CD4-positive, alpha-beta T cell (primary cell): ENCODE results near the gene HMCN2. TPM values are rescaled to one million over a fixed set of nuclear protein-coding genes. Genes with fewer than 3 reads are reported as not detected.

Experiments used
- ATAC-seq: fragments of 200-7000 bp; cut with Tn5 transposase; one replicate; pipeline ENCODE4 v1.10.0; 2022; ENCODE audit warnings: mild to moderate bottlenecking; ENCODE audit not compliant: poor library complexity
- CTCF ChIA-PET: fragments of 350-600 bp; sonication (Branson Sonifier 250); formaldehyde crosslinking; loops from one replicate; lab custom pipeline; 2021; ENCODE audit warnings: antibody characterized with exemption, inconsistent platforms; lab: Charles Lee
- POLR2A ChIA-PET: fragments of 350-600 bp; sonication (Branson Sonifier 250); formaldehyde crosslinking; loops from one replicate; lab custom pipeline; 2021; ENCODE audit warnings: antibody characterized with exemption, inconsistent platforms; lab: Charles Lee
- DNase-seq, 14 experiments: peaks; one replicate each; pipeline ENCODE4 v3.0.0-alpha.2; 2013 to 2020; ENCODE audit warnings: mixed read lengths in 2 of 14
- H3K27ac ChIP-seq, 2 donors: one replicate each; pipeline versions ENCODE4 v1.5.1 to v1.7.0; 2013; ENCODE audit warnings: low read length in 2 of 2, low read depth in 1 of 2, mild to moderate bottlenecking in 1 of 2
- H3K27me3 ChIP-seq, 2 experiments: 1 replicate in 1 of 2; 2 replicates in 1 of 2; pipeline versions ENCODE4 v1.6.1 to v1.7.0; 2013; ENCODE audit warnings: low read length in 2 of 2, control low read depth in 1 of 2, mild to moderate bottlenecking in 1 of 2, moderate library complexity in 1 of 2; ENCODE audit not compliant: insufficient read depth in 2 of 2, control insufficient read depth in 1 of 2
- H3K36me3 ChIP-seq: one replicate; pipeline ENCODE4 v1.6.1; 2013; ENCODE audit warnings: low read length, control low read depth; ENCODE audit not compliant: insufficient read depth
- H3K4me1 ChIP-seq: one replicate; pipeline ENCODE4 v1.6.1; 2013; ENCODE audit warnings: low read length, control low read depth; ENCODE audit not compliant: insufficient read depth
- H3K4me3 ChIP-seq: one replicate; pipeline ENCODE4 v1.5.1; 2013; ENCODE audit warnings: mild to moderate bottlenecking, low read length, moderate library complexity
- H3K9me3 ChIP-seq, 2 experiments: 1 replicate in 1 of 2; 2 replicates in 1 of 2; pipeline versions ENCODE4 v1.6.1 to v1.7.0; 2013; ENCODE audit warnings: low read length in 2 of 2, mild to moderate bottlenecking in 2 of 2, control low read depth in 1 of 2, moderate library complexity in 1 of 2; ENCODE audit not compliant: control insufficient read depth in 1 of 2, insufficient read depth in 1 of 2
- H3K27ac Mint-ChIP-seq: one replicate; pipeline ENCODE4 v1.8.0; 2020; ENCODE audit warnings: mixed read lengths
- H3K27me3 Mint-ChIP-seq: one replicate; pipeline ENCODE4 v1.8.0; 2021; ENCODE audit warnings: mixed read lengths
- H3K36me3 Mint-ChIP-seq: one replicate; pipeline ENCODE4 v1.8.0; 2021; ENCODE audit warnings: low read depth, mixed read lengths
- H3K4me1 Mint-ChIP-seq: one replicate; pipeline ENCODE4 v1.8.0; 2021; ENCODE audit warnings: low read depth, mixed read lengths
- H3K4me3 Mint-ChIP-seq: one replicate; pipeline ENCODE4 v1.8.0; 2020; ENCODE audit warnings: mild to moderate bottlenecking, mixed read lengths
- H3K9me3 Mint-ChIP-seq: one replicate; pipeline ENCODE4 v1.8.0; 2020; ENCODE audit warnings: mixed read lengths
- intact Hi-C, 2 experiments: fragments of 100-400 bp; cut with DNase I in 1 of 2; cut with micrococcal nuclease in 1 of 2; formaldehyde crosslinking; loops; one replicate each; pipeline versions ENCODE4 v1.15.1 to v1.9.0; 2023 to 2025; cut with DNase I, micrococcal nuclease
- total RNA-seq, 174 experiments: library from RNA in 2 of 174; stranded (reverse) in 2 of 174; gene quantifications; one replicate each; pipeline ENCODE4 v1.2.3 and lab custom pipeline; 2021 to 2026
- TF ChIP-seq, protein P1 (sequence below): fragments of 200-600 bp; IDR thresholded peaks from one replicate; pipeline ENCODE4 v1.8.0; 2022; ENCODE audit warnings: antibody characterized with exemption, mild to moderate bottlenecking

HMCN2 gene
- total RNA-seq, 2 experiments from 2014 or later: not detected

DNA sequence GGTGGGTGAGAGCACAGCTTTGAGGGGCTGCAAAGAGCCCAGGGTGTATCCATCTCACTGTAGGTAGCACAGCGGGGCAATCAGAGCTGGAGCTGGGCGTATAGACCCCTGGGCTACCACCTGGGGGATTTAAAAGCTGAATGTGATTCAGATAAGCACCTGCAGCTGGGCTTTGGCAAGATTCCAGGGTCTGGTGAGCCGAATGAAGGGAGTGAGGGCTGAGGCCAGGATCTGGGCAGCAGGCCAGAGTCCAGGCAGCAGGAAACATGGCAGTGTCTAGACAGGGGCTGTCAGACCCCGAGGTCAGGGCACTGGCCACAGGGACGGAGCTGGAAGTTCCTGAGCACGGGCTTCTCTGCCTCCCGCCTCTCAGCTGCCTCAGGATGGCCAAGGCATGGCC is 187.9 kb downstream of the HMCN2 start:
- H3K27me3 ChIP-seq: peaks cover 7 to 12% of the 10 kb centered on the region in 2 experiments
- ChIA-PET POLR2A (no interaction called here), CTCF (no interaction called here)
- no peak overlapping the region for H3K27ac ChIP-seq
- no peak overlapping the region for H3K4me3 Mint-ChIP-seq
- DNase-seq (no peak), ATAC-seq (no peak)
- no peak overlapping the region for H3K4me3 ChIP-seq
- peaks cover 0 to 4% of the 10 kb centered on the region in 2 experiments for H3K9me3 ChIP-seq
- H3K4me1 ChIP-seq: peaks cover 7% of the 10 kb centered on the region
- no peaks in the 10 kb centered on the region for H3K9me3 Mint-ChIP-seq
- no peaks in the 10 kb centered on the region for H3K36me3 ChIP-seq
- TF ChIP-seq, protein P1, sequence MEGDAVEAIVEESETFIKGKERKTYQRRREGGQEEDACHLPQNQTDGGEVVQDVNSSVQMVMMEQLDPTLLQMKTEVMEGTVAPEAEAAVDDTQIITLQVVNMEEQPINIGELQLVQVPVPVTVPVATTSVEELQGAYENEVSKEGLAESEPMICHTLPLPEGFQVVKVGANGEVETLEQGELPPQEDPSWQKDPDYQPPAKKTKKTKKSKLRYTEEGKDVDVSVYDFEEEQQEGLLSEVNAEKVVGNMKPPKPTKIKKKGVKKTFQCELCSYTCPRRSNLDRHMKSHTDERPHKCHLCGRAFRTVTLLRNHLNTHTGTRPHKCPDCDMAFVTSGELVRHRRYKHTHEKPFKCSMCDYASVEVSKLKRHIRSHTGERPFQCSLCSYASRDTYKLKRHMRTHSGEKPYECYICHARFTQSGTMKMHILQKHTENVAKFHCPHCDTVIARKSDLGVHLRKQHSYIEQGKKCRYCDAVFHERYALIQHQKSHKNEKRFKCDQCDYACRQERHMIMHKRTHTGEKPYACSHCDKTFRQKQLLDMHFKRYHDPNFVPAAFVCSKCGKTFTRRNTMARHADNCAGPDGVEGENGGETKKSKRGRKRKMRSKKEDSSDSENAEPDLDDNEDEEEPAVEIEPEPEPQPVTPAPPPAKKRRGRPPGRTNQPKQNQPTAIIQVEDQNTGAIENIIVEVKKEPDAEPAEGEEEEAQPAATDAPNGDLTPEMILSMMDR: no peak
- intact Hi-C loops: no loop called here
- no peaks in the 10 kb centered on the region for H3K4me1 Mint-ChIP-seq
- H3K36me3 Mint-ChIP-seq: no peaks in the 10 kb centered on the region
- peaks cover 25% of the 10 kb centered on the region for H3K27me3 Mint-ChIP-seq
- no peak overlapping the region for H3K27ac Mint-ChIP-seq

DNA sequence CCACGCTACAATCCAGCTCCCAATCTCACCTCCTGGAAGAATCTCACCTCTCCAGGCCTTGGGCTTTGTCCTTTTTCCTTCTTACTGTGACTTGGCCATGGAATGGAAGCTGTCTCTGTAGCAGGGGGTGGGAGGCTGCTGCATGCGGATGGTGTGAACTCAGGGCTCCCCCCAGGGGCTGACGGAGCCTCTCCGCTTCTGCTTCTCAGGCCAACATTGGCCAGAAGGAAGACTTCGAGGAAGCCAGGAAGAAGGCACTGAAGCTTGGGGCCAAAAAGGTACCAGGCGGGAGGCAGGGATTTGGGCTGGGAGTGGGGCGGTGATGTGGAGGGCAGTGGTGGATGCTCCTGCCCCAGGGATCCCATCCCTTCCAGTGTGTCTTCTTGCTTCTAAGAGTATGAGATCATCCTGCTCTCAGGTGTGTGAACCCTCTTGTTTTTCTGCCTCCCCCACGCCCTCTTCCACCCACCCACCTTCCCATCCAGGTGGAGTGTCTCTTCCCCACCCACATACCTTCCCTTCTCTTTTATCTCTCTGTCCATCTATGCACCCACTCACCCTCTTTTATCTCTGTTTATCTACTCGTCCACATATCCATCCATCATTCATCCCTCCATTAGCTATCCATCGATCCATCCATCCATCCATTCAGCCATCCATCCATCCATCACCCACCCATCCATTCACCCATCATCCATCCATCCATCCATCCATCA is 188.7 kb downstream of the HMCN2 start:
- Mint-ChIP-seq H3K27ac (no peak overlapping the region), H3K9me3 (no peaks in the 10 kb centered on the region), H3K4me1 (no peaks in the 10 kb centered on the region), H3K27me3 (peaks cover 25% of the 10 kb centered on the region), H3K4me3 (no peak overlapping the region), H3K36me3 (no peaks in the 10 kb centered on the region)
- POLR2A ChIA-PET: no interaction called here
- TF ChIP-seq, protein P1: no peak
- H3K4me3 ChIP-seq: no peak overlapping the region
- CTCF ChIA-PET: no interaction called here
- no peak for DNase-seq
- H3K4me1 ChIP-seq: peaks cover 7% of the 10 kb centered on the region
- no peak for ATAC-seq
- no peak overlapping the region for H3K27ac ChIP-seq
- intact Hi-C loops: no loop called here
- H3K36me3 ChIP-seq: no peaks in the 10 kb centered on the region
- peaks cover 0 to 6% of the 10 kb centered on the region in 2 experiments for H3K9me3 ChIP-seq
- H3K27me3 ChIP-seq: peaks cover 9 to 12% of the 10 kb centered on the region in 2 experiments

DNA sequence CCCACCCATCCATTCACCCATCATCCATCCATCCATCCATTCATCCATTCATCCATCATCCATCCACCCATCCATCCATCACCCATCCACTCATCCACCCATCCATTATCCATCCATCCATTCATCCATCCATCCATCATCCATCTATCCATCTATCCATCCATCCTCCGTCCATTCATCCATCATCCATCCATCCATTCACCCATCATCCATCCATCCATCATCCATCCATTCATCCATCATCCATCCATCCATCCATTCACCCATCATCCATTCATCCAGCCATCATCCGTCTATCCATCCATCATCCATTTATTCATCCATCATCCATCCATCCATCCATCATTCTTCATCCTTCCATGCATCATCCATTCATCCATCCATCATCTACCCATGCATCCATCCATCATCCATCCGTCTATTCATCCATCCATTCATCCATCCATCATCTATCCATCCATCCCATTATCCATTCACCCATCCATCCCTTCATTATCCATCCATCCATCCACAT is 189.3 kb downstream of the HMCN2 start:
- DNase-seq (no peak), ATAC-seq (no peak)
- ChIA-PET POLR2A (no interaction called here), CTCF (no interaction called here)
- H3K9me3 ChIP-seq: peaks cover 0 to 6% of the 10 kb centered on the region in 2 experiments
- Mint-ChIP-seq H3K36me3 (no peaks in the 10 kb centered on the region), H3K9me3 (no peaks in the 10 kb centered on the region), H3K4me3 (no peak overlapping the region), H3K27ac (no peak overlapping the region), H3K4me1 (no peaks in the 10 kb centered on the region), H3K27me3 (peaks cover 21% of the 10 kb centered on the region)
- intact Hi-C loops: no loop called here
- no peaks in the 10 kb centered on the region for H3K36me3 ChIP-seq
- H3K27ac ChIP-seq: no peak overlapping the region
- H3K4me3 ChIP-seq: no peak overlapping the region
- TF ChIP-seq, protein P1: no peak
- H3K27me3 ChIP-seq: peaks cover 8 to 11% of the 10 kb centered on the region in 2 experiments
- peaks cover 7% of the 10 kb centered on the region for H3K4me1 ChIP-seq
